Rectal smooth muscle tissue (tissue), 1 donor: ENCODE data around the gene ACBD6.

Experiments
- H3K27ac ChIP-seq: one replicate; pipeline ENCODE4 v1.7.0; 2013; ENCODE audit warnings: low read depth, low read length, inconsistent platforms
- H3K27me3 ChIP-seq: one replicate; pipeline ENCODE4 v1.7.0; 2013; ENCODE audit warnings: low read length; ENCODE audit not compliant: control insufficient read depth, insufficient read depth
- H3K36me3 ChIP-seq: one replicate; pipeline ENCODE4 v1.7.0; 2013; ENCODE audit warnings: low read length; ENCODE audit not compliant: control insufficient read depth, insufficient read depth
- H3K4me1 ChIP-seq: one replicate; pipeline ENCODE4 v1.7.0; 2013; ENCODE audit warnings: low read length; ENCODE audit not compliant: control insufficient read depth, insufficient read depth
- H3K4me3 ChIP-seq: one replicate; pipeline ENCODE4 v1.7.0; 2013; ENCODE audit warnings: low read length
- H3K9ac ChIP-seq: one replicate; pipeline ENCODE4 v1.7.0; 2013; ENCODE audit warnings: low read length

The ACBD6 gene

DNA sequence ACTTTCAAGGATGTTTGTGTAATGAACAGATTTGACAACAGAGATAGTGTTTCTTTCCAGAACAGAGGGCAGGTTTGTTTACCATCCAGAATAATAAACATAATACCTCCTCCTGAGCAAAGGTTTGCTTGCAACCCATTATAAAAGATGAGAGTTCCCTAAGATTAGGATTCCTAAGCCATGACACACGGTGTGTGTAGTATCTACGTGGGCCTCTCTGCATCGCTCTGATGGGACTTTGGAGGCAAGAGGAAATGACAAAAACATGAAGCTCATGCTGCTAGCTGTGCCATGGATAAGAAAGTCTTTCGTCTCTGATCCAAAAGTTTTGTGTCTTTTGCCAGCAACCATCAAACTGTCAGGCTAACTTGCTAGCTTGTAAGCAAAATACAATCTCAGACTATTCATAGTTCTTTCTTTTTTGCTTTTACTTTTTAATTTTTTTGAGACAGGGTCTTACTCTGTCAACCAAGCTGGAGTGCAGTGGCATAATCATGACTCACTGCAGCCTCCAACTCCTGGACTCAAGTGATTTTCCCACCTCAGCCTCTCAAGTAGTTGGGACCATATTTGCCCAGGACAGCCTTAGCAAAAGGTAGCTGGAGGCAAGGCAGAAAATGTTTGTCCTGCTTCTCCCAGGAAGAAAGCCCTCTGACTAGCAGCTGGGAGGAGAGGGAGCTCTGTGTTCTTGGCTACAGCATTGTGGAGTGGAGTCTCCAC lies 191.2 kb downstream of the ACBD6 start:
- Histone ChIP-seq H3K4me3 (no peak overlapping the region), H3K36me3 (no peaks in the 10 kb centered on the region), H3K27me3 (no peaks in the 10 kb centered on the region), H3K9ac (no peak overlapping the region), H3K4me1 (no peaks in the 10 kb centered on the region), H3K27ac (no peak overlapping the region)

DNA sequence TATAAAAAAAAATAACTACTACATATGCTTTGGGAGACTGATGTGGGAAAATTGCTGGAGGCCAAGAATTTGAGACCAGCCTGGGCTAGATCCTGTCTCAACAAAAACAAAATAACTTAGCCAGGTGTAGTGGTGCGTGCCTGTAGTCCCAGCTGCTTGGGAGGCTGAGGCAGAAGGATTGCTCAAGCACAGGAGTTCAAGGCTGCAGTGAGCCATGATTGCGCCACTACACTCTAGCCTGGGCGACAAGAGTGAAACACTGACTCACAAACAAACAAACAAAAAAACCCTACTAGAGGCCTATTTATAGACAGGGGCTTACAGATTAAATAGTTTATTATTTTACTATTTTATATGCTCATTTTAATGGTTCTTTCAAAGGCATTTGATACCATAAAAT lies 192.3 kb downstream of the ACBD6 start:
- H3K36me3 ChIP-seq, result no peaks in the 10 kb centered on the region
- no peak overlapping the region for H3K9ac ChIP-seq
- H3K4me3 ChIP-seq, result no peak overlapping the region

GRCh38 chr1:180309338-180309737 lies 193.0 kb downstream of the ACBD6 start:
- no peaks in the 10 kb centered on the region for H3K27me3 ChIP-seq
- H3K4me1 ChIP-seq, result no peaks in the 10 kb centered on the region
- H3K4me3 ChIP-seq, result no peak overlapping the region
- H3K9ac ChIP-seq, result no peak overlapping the region
- H3K36me3 ChIP-seq, result no peaks in the 10 kb centered on the region
- no peak overlapping the region for H3K27ac ChIP-seq

More for the DNA sequence above, 192.3 kb downstream of the ACBD6 start:
- no peak overlapping the region for H3K27ac ChIP-seq
- no peaks in the 10 kb centered on the region for H3K27me3 ChIP-seq
- H3K4me1 ChIP-seq, result no peaks in the 10 kb centered on the region

DNA sequence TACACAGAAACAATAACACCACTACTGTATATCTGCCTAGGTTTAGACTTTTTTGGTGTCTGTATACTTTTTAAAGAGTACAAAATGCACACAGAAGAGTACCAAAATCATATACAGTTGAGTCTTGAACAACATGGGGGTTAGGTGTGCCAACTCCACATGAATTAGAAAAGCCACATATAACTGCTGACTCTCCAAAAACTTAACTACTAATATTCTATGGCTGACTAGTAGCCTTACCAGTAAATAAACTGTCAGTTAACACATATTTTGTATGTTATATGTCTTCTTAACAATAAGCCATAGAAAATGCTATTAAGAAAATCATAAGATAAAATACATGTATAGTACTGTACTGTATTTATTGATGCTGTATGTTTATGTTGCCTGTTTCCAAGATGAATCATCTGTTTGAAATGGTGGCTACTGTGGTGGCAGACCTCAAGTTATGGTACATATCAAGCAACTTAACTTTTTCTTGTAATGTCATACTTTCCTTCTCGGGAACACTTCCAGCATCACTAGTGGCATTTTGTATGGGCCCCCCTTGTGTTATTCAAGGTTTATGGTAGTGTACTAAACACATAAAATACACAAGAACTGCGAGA lies 201.1 kb downstream of the ACBD6 start:
- Histone ChIP-seq H3K27ac (no peak overlapping the region), H3K4me3 (no peak overlapping the region), H3K36me3 (no peaks in the 10 kb centered on the region), H3K27me3 (no peaks in the 10 kb centered on the region), H3K4me1 (no peaks in the 10 kb centered on the region), H3K9ac (no peak overlapping the region)

GRCh38 chr1:180299479-180300221 lies 202.7 kb downstream of the ACBD6 start:
- H3K9ac ChIP-seq, result no peak overlapping the region
- no peaks in the 10 kb centered on the region for H3K27me3 ChIP-seq
- no peaks in the 10 kb centered on the region for H3K4me1 ChIP-seq
- no peak overlapping the region for H3K27ac ChIP-seq
- H3K36me3 ChIP-seq, result no peaks in the 10 kb centered on the region
- no peak overlapping the region for H3K4me3 ChIP-seq

DNA sequence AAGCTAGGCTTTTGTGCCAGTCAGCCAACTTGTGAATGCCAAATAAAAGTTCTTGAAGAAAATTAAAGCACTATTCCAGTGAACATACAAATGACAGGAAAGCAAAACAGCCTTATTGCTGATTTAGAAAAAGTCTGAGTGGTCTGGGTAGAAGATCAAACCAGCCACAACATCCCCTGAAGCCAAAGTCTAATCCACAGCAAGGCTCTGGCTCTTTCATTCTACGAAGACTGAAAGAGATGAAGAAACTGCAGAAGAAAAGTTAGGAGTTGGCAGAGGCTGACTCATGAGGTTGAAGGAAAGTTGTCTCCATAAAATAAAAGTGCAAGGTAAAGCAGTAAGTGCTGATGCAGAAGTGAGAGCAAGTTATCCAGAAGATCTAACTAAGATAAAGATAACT lies 206.4 kb downstream of the ACBD6 start:
- no peaks in the 10 kb centered on the region for H3K36me3 ChIP-seq
- H3K27ac ChIP-seq, result no peak overlapping the region
- no peaks in the 10 kb centered on the region for H3K27me3 ChIP-seq
- no peak overlapping the region for H3K9ac ChIP-seq
- no peaks in the 10 kb centered on the region for H3K4me1 ChIP-seq
- H3K4me3 ChIP-seq, result no peak overlapping the region

GRCh38 chr1:180294711-180295110 lies 207.7 kb downstream of the ACBD6 start:
- H3K9ac ChIP-seq, result no peak overlapping the region
- H3K27me3 ChIP-seq, result no peaks in the 10 kb centered on the region
- no peaks in the 10 kb centered on the region for H3K36me3 ChIP-seq

DNA sequence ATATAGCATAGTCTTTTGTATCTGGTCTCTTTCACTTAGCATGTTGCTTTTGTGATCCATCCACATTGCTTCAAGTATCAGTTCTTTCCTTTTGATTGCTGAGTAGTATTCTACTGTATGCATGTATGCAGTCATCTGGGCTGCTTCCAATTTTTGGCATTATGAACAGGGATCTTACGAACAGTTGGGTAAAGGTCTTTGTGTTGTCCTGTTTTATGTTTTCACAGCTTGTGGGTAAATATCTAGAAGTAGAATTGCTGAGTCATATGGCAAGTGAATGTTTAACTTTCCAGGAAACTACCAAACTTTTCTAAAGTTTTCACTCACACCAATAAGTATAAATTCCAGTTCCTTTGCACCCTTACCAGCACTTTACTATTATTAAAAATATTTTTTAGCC lies 211.4 kb downstream of the ACBD6 start:
- Histone ChIP-seq H3K9ac (no peak overlapping the region), H3K4me1 (no peaks in the 10 kb centered on the region), H3K27me3 (no peaks in the 10 kb centered on the region), H3K27ac (no peak overlapping the region), H3K36me3 (no peaks in the 10 kb centered on the region), H3K4me3 (no peak overlapping the region)

More at GRCh38 chr1:180294711-180295110, 207.7 kb downstream of the ACBD6 start:
- no peak overlapping the region for H3K4me3 ChIP-seq
- H3K27ac ChIP-seq, result no peak overlapping the region
- H3K4me1 ChIP-seq, result no peaks in the 10 kb centered on the region

GRCh38 chr1:180290265-180291001 lies 211.9 kb downstream of the ACBD6 start:
- Histone ChIP-seq H3K36me3 (no peaks in the 10 kb centered on the region), H3K27ac (no peak overlapping the region), H3K4me1 (no peaks in the 10 kb centered on the region), H3K27me3 (no peaks in the 10 kb centered on the region), H3K4me3 (no peak overlapping the region), H3K9ac (no peak overlapping the region)

DNA sequence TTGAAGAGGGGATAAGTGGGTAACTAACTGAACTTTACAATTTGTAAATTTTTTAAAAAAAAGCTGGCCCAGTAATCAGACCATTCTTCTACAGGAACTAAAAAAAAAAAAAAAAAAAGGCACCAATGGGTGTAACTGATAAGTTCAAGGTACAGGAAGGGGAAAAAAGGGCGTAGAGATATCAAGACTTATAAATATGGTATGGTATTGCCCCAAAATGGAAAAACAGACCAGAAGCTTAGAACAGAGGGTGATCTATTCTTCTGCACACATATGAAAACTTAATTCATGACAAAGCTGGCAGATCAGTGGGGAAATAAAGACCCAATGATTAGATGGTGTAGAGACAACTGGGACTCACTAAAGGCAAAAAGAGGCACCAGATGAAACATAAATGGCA lies 213.4 kb downstream of the ACBD6 start:
- Histone ChIP-seq H3K4me1 (no peaks in the 10 kb centered on the region), H3K27ac (no peak overlapping the region), H3K27me3 (no peaks in the 10 kb centered on the region), H3K9ac (no peak overlapping the region), H3K36me3 (no peaks in the 10 kb centered on the region), H3K4me3 (no peak overlapping the region)

GRCh38 chr1:180287988-180288705 lies 214.2 kb downstream of the ACBD6 start:
- no peaks in the 10 kb centered on the region for H3K36me3 ChIP-seq
- H3K27me3 ChIP-seq, result no peaks in the 10 kb centered on the region
- H3K9ac ChIP-seq, result no peak overlapping the region
- H3K4me1 ChIP-seq, result no peaks in the 10 kb centered on the region
- H3K27ac ChIP-seq, result no peak overlapping the region
- no peak overlapping the region for H3K4me3 ChIP-seq

DNA sequence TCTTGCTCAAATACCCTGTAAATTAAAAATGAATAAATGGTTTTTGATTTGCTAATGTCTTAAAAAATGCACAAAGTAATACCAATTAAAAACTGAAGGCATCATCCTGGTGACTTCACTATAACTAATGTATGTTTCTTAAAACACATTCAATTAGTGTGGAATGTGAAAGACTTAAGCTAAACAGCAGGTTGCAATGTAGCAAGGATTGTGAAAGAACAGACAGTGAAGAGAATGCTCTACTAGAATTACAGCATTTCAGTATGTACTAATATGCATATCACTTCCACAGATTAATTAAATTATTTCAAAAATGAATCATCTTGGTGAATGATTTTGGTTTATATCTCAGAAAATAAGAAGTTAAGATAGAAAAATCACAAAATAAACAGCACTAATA lies 216.0 kb downstream of the ACBD6 start:
- no peaks in the 10 kb centered on the region for H3K4me1 ChIP-seq
- H3K4me3 ChIP-seq, result no peak overlapping the region
- H3K27ac ChIP-seq, result no peak overlapping the region
- H3K36me3 ChIP-seq, result no peaks in the 10 kb centered on the region
- no peaks in the 10 kb centered on the region for H3K27me3 ChIP-seq
- H3K9ac ChIP-seq, result no peak overlapping the region
